Psoas muscle (tissue), 8 donors: ENCODE results near the gene CCDC102A. TPM values are rescaled to one million over a fixed set of nuclear protein-coding genes. Genes with fewer than 3 reads are reported as not detected.

Source experiments
- ATAC-seq, 4 donors: fragments of 200-7000 bp; cut with Tn5 transposase; one replicate each; pipeline ENCODE4 v1.9.1; 2020; ENCODE audit warnings: moderate library complexity in 3 of 4, mild to moderate bottlenecking in 2 of 4
- DNase-seq, 2 donors: peaks; one replicate each; pipeline ENCODE4 v3.0.0-alpha.2; 2020
- H3K27ac ChIP-seq: fragments of 200-600 bp; one replicate; pipeline ENCODE4 v1.8.0; 2022
- H3K27me3 ChIP-seq, 3 donors: fragments of 200-600 bp in 1 of 3; one replicate each; pipeline versions ENCODE4 v1.6.1 to v1.8.0; 2013 to 2022; ENCODE audit warnings: low read length in 2 of 3, mild to moderate bottlenecking in 2 of 3, moderate library complexity in 1 of 3; ENCODE audit not compliant: insufficient read depth in 3 of 3
- H3K36me3 ChIP-seq, 2 donors: fragments of 200-600 bp in 1 of 2; one replicate each; pipeline versions ENCODE4 v1.6.1 to v1.8.0; 2013 to 2022; ENCODE audit warnings: low read depth in 1 of 2, mild to moderate bottlenecking in 1 of 2, moderate library complexity in 1 of 2; ENCODE audit not compliant: insufficient read depth in 1 of 2
- H3K4me1 ChIP-seq: fragments of 200-600 bp; one replicate; pipeline ENCODE4 v1.8.0; 2022
- H3K4me3 ChIP-seq: fragments of 200-600 bp; one replicate; pipeline ENCODE4 v1.8.0; 2022; ENCODE audit warnings: mild to moderate bottlenecking
- H3K9me3 ChIP-seq: fragments of 200-600 bp; one replicate; pipeline ENCODE4 v1.8.0; 2022
- WGBS, 3 donors: extraction: QIAGEN DNeasy Blood & Tissue Kit; methylation state at CpG; one replicate each; pipeline versions ENCODE4 v1.1.6 to v1.1.7; 2013; 5-methylcytosine and 5-hydroxymethylcytosine counted together
- intact Hi-C, 2 donors: fragments of 100-400 bp; cut with DNase I; formaldehyde crosslinking; loops; one replicate each; pipeline versions ENCODE4 v1.11.0 to v1.14.2; 2022
- polyA plus RNA-seq, 3 donors: library from polyadenylated mRNA; stranded (reverse); fragments of 200-250 nt; gene quantifications; one replicate each; pipeline ENCODE4 v1.2.3, GENCODE V29; 2013
- total RNA-seq, 4 donors: library from RNA; stranded (reverse); fragmentation: NEBNext Ultra II Directional in 2 of 4; extraction: Animal tissue kit (Norgen Biotek cat#: 25700) in 2 of 4; gene quantifications; one replicate each; pipeline versions ENCODE4 v1.2.1 to v1.2.4, GENCODE V29; 2021 to 2023
- TF ChIP-seq, protein P1 (sequence below): fragments of 200-600 bp; IDR thresholded peaks from one replicate; pipeline ENCODE4 v1.8.0; 2022; ENCODE audit warnings: antibody characterized with exemption
- donor health status: healthy with polysubstance abuse.
- donor health status: DM: no; HTN: no; CAD: no; lungs with moderate emphysema.
- donor health status: Bipolar disorder and iron deficiency.
- donor health status: healthy.
- donor health status: DM: yes; HTN: yes; CAD: no.
- donor health status: DM: no; HTN: no; CAD: no.
- donor health status: DM: no; HTN: no; CAD: no.
- donor health status: DM: yes; HTN: yes; CAD: no.

The CCDC102A gene
- total and polyA plus RNA-seq, 7 donors: 0.95 to 2.4 (median 1.7) TPM

DNA sequence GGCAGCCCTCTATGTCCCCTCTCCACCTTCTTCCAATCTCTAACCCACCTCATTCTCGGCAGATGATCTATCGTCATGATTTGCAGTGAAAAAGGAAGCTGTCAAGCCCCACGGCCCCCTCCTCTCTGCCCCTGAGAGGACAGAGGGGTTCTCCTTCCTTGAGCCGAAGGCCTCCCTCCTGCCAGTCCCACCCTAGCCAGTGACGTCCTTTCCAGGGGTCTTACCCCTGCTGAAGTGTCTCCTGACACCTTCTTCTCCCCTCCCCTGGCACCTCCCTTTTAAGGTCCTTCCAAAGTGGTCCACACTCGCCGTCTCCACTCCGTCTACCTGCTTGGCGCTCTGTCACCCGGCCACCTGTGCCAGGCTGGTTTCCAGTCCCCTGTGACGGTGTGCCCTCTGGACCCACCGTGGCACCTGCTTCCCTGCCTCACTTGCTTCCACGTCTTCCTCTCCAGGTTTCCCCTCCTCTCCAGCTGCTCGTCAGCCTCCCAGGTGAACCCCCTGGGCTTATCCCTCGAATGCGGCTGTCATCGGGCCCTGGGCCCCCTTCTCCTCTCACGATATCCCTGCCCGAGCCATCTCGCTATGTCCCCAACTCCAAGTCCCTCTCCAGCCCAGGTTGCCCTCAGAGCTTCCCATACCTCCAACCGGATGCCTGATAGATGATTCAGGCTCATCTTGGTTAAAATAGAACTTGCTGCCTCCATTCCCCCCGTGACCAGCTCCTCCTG lies 5.7 kb downstream of the CCDC102A start:
- Histone ChIP-seq H3K4me1 (peaks cover 7% of the 10 kb centered on the region), H3K27ac (no peak overlapping the region), H3K9me3 (no peaks in the 10 kb centered on the region), H3K36me3 (no peaks in the 10 kb centered on the region), H3K4me3 (no peak overlapping the region), H3K27me3 (no peaks in the 10 kb centered on the region)
- TF ChIP-seq, protein P1, sequence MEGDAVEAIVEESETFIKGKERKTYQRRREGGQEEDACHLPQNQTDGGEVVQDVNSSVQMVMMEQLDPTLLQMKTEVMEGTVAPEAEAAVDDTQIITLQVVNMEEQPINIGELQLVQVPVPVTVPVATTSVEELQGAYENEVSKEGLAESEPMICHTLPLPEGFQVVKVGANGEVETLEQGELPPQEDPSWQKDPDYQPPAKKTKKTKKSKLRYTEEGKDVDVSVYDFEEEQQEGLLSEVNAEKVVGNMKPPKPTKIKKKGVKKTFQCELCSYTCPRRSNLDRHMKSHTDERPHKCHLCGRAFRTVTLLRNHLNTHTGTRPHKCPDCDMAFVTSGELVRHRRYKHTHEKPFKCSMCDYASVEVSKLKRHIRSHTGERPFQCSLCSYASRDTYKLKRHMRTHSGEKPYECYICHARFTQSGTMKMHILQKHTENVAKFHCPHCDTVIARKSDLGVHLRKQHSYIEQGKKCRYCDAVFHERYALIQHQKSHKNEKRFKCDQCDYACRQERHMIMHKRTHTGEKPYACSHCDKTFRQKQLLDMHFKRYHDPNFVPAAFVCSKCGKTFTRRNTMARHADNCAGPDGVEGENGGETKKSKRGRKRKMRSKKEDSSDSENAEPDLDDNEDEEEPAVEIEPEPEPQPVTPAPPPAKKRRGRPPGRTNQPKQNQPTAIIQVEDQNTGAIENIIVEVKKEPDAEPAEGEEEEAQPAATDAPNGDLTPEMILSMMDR: no peak
- 85 to 86% (median 86%) methylated on average over 22 of the region's 22 CpGs for WGBS, 3 donors
- intact Hi-C loops: no loop called here
- ATAC-seq (no peak), DNase-seq (peak in 1 of 2 donors; percentile 20)

DNA sequence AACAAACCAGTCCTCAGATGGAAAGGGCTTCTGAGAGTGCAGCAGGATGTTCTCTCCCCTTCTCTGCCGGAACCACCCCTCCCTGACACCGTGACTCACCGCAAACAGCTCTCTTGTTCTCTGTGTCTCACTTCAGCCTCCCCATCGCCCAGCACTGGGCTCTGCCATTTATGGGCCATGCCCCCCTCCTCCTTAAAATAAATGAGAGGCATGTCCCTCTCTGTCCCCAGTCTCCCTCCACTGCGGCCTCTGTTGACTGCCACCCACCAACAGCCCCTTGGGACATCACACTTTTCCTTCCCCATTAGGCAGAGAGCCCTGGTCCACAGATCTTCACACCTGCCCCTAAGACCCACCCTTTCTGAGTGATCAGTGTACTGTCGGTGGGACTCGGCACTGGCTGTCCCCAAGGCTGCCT lies 6.3 kb downstream of the CCDC102A start:
- no peak overlapping the region for H3K27ac ChIP-seq
- no peak overlapping the region for H3K4me3 ChIP-seq
- intact Hi-C loops: no loop called here
- no peaks in the 10 kb centered on the region for H3K36me3 ChIP-seq
- ATAC-seq (peak in 1 of 4 donors; percentile 32), DNase-seq (peak in 1 of 2 donors; percentile 44)
- 59 to 73% (median 69%) methylated on average over 7 of the region's 7 CpGs for WGBS, 3 donors
- H3K27me3 ChIP-seq: no peaks in the 10 kb centered on the region
- TF ChIP-seq, protein P1: no peak
- peaks cover 4% of the 10 kb centered on the region for H3K4me1 ChIP-seq
- no peaks in the 10 kb centered on the region for H3K9me3 ChIP-seq

DNA sequence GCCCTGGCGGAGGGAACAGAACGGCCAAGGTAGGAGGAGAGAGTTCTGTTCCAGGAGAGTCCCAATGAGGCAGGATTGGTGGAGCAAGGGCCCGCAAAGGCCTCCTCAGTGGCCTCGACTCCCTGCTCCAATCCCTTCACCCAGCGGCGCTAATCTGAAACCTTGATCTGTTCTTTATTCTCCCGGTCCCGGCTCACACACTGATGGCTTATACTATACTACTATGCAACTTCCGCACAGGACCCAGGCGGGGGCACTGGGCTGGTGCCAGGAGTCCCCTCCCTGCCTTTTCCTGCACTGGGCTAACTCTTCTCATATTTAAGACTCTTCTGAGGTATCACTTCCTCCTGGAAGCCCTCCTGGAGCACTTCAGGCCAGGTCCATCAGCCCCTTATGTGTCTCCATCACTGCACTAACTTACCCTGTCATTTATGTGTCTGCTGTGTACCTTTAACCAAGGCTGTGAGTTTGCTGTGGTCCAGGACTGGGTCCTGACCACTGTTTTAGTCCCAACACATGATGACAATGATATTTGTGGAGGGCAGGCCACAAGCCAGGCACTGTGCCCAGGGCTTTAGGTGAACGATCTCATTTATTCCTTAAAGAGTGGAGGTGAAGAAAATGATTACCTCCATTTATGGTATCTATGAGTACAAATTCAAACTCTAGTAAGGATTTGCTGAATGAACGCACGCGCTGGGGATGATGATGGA lies 6.8 kb downstream of the CCDC102A start:
- Histone ChIP-seq H3K27ac (no peak overlapping the region), H3K36me3 (no peaks in the 10 kb centered on the region), H3K27me3 (no peaks in the 10 kb centered on the region), H3K4me3 (no peak overlapping the region), H3K9me3 (no peaks in the 10 kb centered on the region), H3K4me1 (no peaks in the 10 kb centered on the region)
- WGBS, 3 donors: 84 to 88% (median 85%) methylated on average over 14 of the region's 14 CpGs
- TF ChIP-seq, protein P1: no peak
- intact Hi-C loops: no loop called here
- DNase-seq (peak in 1 of 2 donors; percentile 30), ATAC-seq (no peak)

DNA sequence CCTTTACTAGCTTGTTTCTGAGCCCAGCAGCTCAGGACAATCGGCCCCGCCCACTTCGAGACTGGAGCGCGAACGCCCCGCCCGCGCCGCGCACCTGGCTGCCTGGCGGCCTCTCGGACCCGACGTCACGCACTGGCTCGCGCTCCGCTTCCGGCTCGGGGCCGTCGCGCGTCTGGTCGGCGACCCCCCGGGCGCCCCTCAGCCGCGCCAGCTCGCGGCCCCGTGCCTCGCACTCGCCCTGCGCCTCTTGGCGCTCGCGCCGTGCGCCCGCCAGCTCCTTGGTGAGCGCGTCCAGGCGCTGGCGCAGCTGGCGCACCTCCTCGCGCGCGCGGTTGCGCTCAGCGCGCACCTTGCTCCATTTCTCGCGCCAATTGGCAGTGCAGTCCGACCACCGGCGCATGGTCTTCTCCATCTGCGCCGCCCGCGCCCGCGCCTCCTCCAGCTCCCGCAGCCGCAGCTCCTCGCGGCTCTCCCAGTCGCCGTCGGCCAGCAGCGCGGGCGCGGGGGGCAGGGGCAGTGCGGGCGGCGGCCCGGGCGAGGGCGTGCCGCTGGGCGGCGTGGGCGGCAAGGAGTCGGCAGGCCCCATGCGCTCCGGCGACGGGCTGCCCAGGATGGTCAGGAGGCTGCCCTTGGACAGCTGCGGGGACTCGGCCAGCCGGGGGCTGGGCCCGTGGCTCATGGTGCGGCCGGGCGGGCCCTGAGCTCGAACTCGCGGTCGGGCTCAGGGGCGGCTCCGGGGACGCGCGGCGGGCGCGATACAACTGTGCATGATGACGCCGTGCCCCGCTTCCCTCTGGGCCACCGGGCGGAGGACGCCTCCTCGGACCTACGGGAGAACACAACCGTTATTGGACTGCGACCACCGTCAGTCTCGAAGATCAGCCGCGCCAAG lies 7.6 kb downstream of the CCDC102A start:
- WGBS, 3 donors: 52 to 83% (median 83%) methylated on average over 112 to 126 of the region's 126 CpGs
- intact Hi-C loops: no loop called here
- Histone ChIP-seq H3K4me3 (no peak overlapping the region), H3K36me3 (no peaks in the 10 kb centered on the region), H3K27ac (no peak overlapping the region), H3K9me3 (no peaks in the 10 kb centered on the region), H3K27me3 (no peaks in the 10 kb centered on the region), H3K4me1 (no peaks in the 10 kb centered on the region)
- TF ChIP-seq, protein P1: no peak
- ATAC-seq (no peak), DNase-seq (peak in 1 of 2 donors; percentile 26)
